AG09319 (cell line): ENCODE data around the gene COL20A1.

Experiments used
- DNase-seq: peaks from one replicate; pipeline ENCODE4 v3.0.0-alpha.2; 2010; ENCODE audit warnings: low read depth; ENCODE audit errors: extremely low read depth
- TF ChIP-seq, protein P1 (sequence below): IDR thresholded peaks from 2 replicates; pipeline ENCODE4 v1.5.1; 2011; ENCODE audit warnings: low read depth, mild to moderate bottlenecking, inconsistent platforms, low read length, moderate library complexity

The COL20A1 gene

DNA sequence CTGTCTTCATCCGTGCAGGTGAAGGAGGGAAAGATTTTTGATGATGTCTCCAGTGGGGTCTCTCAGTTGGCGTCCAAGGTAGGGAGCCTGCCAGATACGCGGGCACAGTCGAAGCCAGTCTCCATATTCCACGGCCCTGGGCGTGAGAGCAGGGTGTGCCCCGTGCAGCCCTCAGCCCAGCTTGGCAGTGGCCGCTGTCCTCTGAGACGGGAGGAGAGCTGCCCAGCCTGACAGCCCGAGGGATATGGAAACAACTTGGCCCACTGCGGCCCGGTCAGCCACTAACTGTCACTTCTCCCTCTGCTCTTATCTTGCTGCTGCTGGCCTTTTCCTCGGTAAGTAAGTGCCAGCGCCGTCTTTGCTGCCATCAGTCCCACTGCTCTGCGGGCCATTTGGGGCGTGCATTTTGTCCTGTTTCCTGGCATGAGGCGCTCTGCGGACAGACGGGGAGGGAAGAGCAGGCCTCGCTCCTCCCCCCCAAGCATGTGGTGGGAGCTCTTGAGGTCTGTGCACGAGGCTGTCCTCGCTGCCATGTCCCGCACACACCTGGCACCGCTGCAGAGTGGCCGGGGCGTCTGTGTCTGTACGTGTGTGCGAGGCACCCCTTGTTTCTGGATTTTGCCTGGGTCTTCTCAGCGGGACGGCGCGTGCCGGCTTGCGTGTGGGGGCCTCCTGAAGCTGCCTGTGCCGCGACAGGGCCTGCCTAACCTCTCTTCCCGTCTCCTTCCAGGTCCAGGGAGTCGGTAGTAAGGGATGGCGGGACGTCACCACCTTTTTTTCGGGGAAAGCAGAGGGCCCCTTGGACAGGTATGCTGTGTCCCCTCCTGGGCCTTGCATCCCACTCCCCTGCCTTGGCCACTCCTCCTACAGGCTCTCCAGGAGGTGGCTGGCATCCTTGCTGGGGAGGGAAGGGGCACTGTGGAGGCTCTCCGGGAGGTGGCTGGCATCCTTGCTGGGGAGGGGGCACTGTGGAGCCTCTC, 7.1 kb upstream of the COL20A1 start:
- TF ChIP-seq, protein P1, sequence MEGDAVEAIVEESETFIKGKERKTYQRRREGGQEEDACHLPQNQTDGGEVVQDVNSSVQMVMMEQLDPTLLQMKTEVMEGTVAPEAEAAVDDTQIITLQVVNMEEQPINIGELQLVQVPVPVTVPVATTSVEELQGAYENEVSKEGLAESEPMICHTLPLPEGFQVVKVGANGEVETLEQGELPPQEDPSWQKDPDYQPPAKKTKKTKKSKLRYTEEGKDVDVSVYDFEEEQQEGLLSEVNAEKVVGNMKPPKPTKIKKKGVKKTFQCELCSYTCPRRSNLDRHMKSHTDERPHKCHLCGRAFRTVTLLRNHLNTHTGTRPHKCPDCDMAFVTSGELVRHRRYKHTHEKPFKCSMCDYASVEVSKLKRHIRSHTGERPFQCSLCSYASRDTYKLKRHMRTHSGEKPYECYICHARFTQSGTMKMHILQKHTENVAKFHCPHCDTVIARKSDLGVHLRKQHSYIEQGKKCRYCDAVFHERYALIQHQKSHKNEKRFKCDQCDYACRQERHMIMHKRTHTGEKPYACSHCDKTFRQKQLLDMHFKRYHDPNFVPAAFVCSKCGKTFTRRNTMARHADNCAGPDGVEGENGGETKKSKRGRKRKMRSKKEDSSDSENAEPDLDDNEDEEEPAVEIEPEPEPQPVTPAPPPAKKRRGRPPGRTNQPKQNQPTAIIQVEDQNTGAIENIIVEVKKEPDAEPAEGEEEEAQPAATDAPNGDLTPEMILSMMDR, result no peak
- DNase-seq, result no peak

DNA sequence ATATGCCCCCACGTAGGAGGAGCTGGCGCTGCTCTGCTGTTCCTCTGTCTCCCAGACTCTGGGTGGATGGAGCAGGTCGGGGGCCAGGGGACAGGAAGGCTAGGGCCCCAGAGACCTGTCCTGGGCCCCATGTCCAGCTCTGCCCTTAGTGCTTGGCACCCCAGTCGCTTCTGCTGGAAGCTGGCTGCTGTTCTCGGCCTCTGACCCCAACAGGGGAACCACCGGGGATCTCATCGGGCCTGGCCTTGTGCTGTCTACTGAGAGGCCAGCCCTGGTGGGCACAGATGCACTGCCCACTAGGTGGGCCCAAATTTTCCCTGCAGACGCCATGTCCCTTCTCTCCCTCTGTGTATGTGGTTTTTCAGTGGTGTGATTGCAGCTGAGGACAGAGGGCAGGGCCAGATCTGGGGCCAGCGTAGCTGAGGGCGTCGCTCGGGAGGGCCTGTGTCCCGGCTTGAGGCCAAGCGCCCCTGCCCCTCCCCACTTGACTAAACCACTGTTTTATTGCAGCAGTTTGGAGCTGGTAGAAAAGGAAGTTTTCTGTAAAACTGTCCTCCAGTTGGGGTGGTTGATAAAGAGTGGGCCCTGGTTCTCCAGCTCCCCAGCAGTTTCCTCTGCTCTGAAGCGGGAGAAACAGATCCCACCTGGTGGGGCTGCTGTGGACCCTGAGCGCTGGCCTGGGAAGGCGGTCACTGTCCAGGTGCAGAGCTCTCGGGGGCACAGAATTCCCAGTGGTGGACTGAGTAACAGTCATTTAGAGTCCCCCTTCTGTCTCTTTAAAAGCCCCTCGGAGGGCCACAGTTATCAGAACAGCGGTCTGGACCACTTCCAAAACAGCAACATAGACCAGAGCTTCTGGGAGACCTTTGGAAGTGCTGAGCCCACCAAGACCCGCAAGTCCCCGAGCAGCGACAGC, 5.9 kb upstream of the COL20A1 start:
- TF ChIP-seq, protein P1, result no peak
- no peak for DNase-seq

DNA sequence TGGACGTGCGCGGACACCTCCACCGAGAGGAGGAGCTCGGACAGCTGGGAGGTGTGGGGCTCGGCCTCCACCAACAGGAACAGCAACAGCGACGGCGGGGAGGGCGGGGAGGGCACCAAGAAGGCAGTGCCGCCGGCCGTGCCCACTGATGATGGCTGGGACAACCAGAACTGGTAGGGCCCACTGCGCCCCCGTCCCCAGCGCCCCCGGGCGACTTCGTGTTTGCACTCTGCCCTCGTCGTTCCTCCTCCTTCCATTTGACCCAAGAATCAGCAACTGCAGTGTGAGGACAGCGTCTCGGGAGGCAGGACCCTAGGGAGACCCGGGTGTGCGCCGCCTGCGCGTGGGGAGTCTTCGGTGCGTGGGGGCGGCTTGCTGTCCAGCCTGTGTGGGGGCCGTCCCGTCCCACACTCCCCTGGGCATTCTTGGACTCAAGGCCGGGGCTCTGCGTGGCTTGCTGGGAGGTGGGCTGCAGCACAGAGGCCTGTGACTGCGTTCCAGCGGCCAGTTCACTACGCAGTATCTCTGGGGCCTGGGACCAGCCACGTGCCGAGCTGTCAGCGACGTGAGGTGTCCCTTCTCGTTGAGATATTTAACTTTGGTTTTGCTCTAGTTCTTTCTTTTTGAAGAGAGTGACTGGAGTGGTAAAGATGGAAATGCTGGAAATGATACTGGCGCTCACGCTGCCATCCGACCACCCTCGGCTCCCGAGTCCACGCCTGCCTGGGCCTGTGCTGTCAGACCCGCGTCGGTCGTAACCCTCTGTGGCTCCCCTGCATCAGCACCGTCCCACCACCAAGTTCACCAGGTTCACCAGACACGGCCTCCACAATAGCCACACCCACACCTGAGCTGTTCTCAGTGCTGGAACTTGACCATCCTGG, 5.0 kb upstream of the COL20A1 start:
- DNase-seq, result no peak
- TF ChIP-seq, protein P1, result no peak

DNA sequence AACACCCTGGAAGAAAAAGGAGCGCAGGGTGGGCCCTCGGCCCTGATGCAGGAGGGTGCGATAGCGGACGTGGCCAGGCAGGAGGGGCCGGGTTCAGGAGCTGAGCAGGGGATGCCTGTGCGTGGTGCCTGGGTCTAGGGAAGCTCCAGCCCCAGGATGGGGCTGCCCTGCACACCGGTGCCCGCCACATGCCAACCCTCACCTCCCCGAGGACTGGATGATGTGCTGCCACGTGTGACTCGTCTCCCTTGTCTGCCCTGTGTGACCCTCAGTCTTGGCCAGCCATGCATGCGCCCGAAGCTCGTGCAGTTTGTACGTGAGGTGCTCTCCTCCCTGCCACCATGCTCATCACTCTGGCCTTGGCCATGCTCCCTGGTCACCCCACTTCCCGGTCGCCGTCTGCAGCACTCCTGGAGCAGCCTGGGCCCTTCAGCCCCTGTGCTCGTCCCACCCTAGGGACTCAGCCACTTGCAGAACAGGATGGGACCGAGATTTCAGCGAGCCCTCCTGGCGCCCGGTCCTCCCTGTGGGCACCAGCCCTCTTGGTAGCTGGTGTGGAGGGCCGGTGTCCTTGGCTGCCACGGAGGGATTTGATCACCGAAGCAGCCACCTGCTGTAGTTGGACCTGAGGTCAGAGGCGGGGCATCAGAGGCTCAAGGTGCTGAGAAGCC, 4.3 kb upstream of the COL20A1 start:
- TF ChIP-seq, protein P1, result no peak
- DNase-seq, result no peak

DNA sequence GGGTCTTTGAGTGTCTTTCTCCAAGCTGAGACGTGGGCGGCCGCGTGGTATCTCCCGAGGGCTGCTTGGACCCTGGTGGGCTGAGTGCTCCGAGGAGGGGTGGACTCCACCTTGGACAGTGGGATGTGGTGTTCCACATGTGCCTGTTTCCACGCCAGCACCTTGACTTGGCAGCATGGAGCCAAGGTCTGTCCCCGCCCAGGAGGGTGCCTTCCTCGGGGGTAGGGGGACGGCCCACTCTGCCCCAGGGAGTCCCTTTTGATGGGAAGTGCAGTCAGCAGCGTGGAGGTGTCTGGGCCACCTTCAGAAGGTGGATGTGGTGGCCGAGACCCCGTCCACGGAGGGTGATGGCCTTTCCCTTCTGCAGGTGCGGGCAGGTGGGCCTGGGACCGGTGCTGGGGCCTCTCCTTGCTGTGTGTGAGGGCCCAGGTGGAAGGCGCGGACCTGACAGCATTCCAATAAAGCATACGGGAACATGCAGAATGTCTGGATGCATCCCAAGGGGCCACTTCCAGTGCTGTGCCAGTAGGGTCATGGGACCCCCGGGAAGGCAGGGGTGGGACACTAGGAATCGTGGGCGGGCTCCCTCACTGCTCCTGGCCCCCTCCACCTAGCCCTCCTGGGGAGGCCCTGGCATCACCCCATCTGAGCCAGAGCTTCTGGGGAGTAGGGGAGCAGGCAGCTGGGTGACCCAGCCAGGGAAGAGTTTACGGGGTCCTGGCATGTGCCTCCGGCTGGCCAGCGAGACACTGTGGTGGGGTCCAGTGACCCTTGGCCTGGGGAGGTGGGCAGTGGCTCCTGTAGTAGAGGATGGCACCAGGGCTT, 3.5 kb upstream of the COL20A1 start:
- no peak for DNase-seq
- TF ChIP-seq, protein P1, result no peak
